GM18873 (cell line): ENCODE results near the gene PIK3CD.
"Not testable (repeated sequence)": the region's sequence is repeated elsewhere in the genome, so short reads cannot be mapped to it uniquely, and the experiment has no call there.

ENCODE experiments used
- ATAC-seq: cut with Tn5 transposase; IDR thresholded peaks from one replicate; pipeline ENCODE4 v1.9.1; 2021; ENCODE audit warnings: mild to moderate bottlenecking, moderate library complexity, moderate number of reproducible peaks; ENCODE audit not compliant: unreplicated experiment, low FRiP score

PIK3CD gene

DNA sequence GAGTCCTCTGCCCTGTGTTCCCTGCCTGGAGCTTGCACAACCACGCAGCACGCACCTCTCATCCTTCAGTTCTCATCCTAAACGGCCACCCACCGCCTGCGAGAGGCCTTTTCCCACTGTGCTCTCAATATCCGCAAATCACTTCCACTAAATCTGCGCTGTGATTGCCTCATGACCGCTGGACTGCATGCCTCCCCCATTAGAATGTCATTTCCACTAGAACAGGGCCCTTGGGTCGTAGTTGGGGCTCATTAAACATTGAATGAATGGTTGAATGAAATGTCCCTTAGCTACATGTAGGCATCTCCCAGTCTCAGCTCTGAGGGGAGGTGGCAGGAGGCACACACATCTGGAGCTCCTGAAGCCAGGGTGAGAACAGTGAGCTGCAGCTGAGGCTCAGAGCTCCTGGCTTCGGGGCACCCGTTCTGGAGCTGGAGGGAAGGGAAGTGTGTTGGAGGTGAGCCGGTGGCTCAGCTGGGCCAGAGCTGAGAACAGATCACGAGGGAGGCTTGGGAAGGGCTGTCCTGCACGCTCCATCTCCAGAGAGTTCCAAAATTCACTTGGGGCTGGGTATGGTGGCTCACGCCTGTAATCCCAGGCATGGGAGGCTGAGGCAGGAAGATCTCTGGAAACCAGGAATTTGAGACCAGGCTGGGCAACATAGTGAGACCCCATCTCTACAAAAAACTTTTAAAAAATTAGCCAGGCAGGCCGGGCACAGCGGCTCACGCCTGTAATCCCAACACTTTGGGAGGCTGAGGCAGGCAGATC lies 32.4 kb upstream of the PIK3CD start:
- ATAC-seq: no peak

DNA sequence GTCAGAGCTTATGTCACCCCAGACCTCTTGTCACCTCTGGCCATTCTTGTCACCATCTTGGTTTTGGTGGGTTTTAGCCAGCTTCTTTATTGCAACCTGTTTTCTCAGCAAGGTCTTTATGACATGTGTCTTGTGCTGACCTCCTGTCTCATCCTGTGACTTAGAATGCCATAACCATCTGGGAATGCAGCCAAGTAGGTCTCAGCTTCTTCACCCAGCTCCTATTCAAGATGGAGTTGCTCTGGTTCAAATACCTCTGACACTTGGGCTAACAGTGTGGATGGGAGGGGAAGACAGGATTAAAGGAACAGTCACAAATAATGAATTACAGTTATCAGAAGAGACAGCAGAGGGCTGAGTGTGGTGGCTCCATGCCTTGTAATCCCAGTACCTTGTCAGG lies 30.5 kb upstream of the PIK3CD start:
- no peak for ATAC-seq

DNA sequence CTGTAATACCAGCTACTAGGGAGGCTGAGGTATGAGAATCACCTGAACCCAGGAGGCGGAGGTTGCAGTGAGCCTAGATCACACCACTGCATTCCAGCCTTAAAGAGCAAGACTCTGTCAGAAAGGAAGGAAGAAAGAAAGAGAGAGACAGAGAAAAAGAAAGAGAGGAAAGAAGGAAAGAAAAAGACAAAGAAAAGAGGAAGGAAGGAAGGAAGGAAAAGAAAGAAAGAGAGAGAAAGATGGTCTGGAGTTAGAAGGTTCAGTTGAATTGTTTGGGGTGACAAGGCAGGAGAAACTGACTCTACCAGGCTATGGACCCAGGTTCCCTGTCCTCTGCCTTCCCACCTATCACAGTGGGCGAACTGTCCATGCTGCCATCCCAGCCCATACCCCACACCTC lies 27.4 kb upstream of the PIK3CD start:
- no peak for ATAC-seq

DNA sequence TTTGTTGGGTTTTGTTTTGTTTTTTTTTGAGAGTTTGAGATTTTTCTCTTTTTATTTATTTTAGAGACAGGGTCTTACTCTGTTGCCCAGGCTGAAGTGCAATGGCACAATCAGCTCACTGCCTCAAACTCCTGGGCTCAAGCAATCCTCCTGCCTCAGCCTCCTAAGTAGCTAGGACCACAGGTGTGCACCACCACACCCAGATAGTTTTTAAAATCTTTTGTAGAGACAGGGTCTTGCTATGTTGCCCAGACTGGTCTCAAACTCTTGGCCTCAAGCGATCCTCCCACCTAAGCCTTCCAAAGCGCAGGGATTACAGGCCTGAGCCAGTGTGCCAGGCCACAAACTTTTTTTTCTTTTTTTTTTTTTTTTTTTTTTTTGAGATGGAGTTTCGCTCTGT lies 26.5 kb upstream of the PIK3CD start:
- ATAC-seq: not testable (repeated sequence)

DNA sequence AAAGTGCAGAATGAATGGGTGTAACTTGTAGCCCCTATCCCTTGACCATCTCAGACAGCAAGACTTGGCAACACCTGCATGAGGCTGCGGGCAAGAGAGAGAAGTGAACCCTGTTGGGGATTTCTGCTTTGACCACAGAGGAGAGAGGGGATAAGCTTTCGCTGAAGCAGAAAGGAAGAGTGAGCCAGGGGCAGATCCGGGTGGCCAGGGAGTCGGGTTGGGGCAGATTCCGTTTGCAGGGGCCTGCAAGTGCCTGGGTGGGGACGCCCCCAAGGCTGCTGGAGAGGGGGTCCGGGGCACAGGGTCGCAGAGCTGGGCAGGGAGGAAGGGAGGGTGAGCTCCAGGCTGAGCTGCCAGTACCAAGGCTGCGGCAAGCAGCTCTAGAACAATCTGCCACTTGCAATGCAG lies 25.3 kb upstream of the PIK3CD start:
- peak; percentile 57 for ATAC-seq

- ATAC-seq: no peak
These were observed 22.7 kb upstream of the PIK3CD start for GRCh38 chr1:9628541-9629444.

DNA sequence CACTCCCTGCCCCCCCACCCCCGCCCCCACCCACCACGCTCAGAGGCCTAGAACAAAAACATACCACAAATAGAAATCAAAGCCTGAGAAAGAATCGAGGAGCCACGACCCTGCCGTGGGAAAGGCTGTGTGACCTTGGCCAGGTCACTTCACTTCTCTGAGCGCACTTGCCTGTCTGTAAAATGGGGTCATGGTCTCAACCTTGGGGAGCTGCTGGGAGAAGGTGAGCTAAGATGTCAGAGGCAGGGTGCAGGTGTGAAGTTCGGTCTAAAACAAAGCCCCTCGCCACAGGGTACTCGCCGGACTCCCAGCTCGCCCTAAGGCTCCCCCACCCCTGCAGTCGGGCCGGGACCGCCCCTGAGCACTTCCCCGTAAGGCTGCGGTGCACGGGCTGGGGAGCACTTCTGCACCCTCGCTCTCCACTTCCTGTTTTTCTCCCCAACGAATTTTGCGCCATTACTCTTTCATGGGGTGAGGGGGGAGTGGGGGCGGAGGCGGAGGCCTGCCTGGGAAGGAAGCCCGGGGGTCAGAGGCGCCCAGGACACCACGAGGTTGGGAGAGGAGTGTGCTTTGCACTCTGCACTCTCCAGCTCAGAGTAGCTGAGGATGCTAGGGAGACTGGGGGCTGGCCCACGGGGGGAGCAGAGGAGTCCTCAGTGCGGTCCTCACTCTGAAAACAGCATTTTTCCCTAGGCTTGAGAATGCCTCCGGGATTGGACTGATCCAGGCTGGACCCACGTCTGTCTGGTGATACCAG lies 21.9 kb upstream of the PIK3CD start:
- ATAC-seq: no peak

DNA sequence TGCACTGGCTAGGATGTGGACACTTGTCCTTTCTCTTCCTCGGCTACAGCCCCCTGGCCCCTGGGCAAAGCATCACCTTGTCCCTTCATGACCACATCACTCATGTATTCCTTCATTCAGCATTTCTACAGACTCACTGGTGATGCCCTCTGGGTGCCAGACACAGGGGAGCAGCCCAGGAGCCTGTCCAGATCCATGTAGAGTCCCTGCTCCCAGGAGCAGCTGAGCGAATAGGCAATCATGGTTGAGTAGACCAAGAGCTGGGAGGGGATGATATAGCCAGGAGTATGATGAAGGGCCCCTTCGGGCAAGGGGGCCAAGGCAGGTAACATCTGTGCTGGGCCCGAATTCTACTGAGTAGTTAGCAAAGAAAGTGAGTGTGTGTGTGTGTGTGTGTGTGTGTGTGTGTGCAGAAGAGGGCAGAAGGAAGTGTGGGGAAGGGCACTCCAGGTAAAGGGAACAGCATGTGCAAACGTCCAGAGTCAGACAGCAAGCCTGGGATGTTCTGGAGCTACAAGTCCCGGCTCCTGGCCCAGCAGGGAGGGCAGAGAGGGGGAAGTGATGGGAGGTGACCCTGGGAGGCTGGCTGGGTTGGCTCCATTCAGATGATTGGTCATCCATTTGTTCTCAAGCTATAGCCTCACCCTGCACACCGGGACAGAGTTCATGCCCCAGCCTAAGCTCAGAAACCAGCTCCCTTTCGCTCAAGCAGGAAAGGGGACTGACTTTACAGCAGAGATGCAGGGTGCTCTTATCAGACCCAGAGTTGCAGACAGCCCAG lies 21.0 kb upstream of the PIK3CD start:
- no peak for ATAC-seq

GRCh38 chr1:9631613-9632012 lies 19.9 kb upstream of the PIK3CD start:
- no peak for ATAC-seq

DNA sequence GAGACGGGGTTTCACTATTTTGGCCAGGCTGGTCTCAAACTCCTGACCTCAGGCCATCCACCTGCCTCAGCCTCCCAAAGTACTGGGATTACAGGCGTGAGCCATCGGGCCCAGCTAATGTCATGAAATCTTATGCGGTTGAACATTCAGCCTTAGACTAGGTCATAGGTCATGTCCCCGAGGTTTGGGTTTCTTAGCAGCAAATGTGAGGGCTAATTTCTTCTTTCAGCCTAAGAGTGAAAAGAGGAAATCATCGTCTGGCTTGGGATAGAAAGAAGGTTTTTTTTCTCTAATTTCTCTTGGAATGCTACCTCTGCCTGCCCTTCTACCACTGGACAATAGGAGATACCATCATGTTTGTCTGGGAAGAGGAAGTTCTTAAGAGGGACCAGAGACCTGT lies 18.0 kb upstream of the PIK3CD start:
- ATAC-seq: no peak

DNA sequence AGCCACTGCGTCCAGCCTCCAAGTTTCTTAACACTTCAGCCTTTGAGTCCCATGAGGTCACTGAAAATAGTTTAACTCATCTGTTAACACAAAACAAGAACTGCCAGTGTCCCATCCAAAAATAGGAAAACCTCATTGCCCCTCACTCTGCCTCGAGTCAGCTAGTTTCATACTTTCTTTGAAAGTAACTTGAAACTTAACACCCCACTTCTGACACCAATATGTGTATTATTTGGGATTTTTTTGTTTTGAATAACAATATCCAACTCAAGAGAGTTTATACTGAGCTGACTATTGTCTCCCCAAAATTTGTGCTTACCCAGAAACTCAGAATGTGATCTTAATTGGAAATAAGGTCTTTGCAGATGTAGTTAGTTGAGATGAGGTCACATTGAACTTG lies 16.9 kb upstream of the PIK3CD start:
- no peak for ATAC-seq

DNA sequence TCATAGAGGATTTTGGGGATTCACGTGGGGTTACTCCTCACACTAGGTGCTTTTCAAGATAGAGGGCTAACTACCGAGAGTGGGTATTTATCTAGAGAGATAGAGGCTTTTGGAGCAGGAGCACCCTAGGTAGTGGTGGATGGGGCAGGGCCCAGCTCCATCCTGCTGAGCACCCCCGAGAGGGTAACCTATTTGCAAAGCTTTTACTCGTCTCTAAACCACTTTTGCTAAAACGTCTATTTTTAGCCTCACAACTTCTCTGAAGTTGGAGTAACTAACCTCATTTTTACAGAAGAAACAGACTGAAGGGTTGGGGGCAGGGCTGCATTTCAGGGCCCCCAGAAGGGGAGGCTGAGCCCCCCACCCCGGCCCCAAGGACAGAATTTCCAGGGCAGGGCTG lies 12.3 kb upstream of the PIK3CD start:
- ATAC-seq: no peak

- ATAC-seq: no peak
These were observed 7.9 kb upstream of the PIK3CD start for GRCh38 chr1:9643351-9644256.

DNA sequence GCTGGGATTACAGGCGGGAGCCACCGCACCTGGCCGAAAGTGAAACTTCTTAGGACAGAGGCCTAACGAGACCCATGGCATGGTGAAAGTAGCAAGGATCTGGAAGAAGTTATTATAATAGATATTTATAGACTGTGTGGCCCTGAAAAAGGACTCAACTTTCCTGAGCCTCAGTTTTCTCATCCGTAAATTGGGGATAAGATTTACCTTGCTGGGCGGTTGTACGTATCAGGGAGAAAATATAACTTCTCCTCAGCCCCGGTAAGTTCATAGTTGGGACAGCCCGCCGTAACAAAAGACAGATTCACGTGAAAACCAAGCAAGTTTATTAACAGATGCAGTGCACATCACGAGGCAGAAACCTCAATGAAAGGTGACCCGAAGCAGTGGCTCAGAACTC lies 5.5 kb upstream of the PIK3CD start:
- ATAC-seq: no peak

DNA sequence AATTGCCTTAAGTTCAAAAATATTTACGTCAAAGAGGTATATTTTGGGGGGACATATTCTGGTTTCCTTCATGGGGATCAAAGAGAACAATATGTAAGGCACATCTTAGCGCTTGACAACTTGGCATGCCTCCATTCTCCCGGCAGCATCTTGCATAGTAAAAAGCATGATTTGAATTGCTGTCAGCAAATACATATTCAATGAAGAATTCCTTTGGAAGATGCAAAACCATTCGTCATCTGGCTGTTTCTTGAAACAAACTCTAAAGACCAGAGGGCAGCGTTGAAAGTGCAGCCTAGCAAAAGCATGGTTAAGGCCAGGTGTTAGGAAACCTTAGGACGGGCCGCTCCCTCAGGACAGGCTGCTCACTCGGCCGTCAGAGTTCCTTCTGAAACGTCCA lies 3.4 kb upstream of the PIK3CD start:
- no peak for ATAC-seq

- no peak for ATAC-seq
These were observed 1.8 kb upstream of the PIK3CD start for GRCh38 chr1:9649769-9650168.

- ATAC-seq: no peak
These were observed 339 bp upstream of the PIK3CD start for GRCh38 chr1:9651220-9651564.

DNA sequence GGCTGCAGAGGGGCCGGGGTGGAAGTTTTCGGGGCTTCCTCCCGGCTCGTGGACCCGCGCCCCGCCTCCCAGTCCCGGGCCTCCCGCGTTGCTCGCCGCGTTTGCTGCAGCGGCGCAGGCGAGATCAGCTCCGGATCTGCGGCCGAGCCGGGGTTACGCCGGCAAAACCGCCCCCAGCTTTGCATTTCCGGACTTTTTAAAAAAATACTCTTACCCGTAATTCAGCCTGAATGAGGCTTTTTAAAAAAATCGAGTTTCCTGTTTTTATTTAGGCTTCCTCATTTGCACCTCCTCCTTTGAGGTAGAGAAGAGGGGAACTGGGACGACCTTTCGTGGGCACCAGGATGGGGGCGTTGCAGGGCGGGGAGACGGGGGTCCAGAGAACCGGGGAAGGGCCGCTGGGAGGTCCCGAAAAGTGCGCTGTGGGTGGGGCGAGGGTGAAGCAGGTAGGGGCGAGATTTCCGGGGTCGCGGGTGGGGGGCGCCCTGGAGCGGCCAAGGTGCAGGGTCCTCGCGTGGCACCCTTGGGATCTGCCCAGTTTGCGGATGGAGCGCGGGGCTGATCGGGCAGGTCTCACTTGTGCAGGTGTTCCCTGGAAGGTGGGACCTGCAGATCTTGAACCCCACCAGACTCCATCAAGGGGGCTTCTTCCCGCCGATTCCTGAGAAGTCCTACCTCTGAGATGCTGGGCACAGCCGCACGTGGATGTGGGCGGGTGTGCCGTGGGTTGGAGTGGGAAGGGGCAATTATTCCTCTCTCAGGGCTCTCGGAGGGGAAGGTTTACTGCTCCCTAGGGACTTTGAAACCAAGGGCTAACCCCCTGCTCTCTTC lies 1.1 kb downstream of the PIK3CD start:
- no peak for ATAC-seq

- ATAC-seq: no peak
These were observed 1.6 kb downstream of the PIK3CD start for GRCh38 chr1:9653210-9653490.
